Smooth muscle cell (in vitro differentiated cells): ENCODE results near the gene NUDT21. TPM values are rescaled to one million over a fixed set of nuclear protein-coding genes. Genes with fewer than 3 reads are reported as not detected.

Source experiments
- DNase-seq: peaks from one replicate; lab custom pipeline; 2025; ENCODE audit not compliant: unreplicated experiment; lab: John Stamatoyannopoulos, UW
- H2AFZ ChIP-seq: fragments of 200-600 bp; sonication (generic); 2 replicates; pipeline ENCODE4 v1.6.0; 2016; ENCODE audit warnings: antibody characterized with exemption, low read depth, mild to moderate bottlenecking
- H3F3A ChIP-seq: fragments of 200-600 bp; sonication (generic); 2 replicates; pipeline ENCODE4 v1.6.0; 2017; ENCODE audit warnings: antibody characterized with exemption, low read depth
- H3K27ac ChIP-seq: fragments of 200-600 bp; sonication (generic); 2 replicates; pipeline ENCODE4 v1.5.1; 2016; ENCODE audit warnings: low read depth, mild to moderate bottlenecking
- H3K27me3 ChIP-seq: fragments of 200-600 bp; sonication (generic); 2 replicates; pipeline ENCODE4 v1.6.1; 2016; ENCODE audit warnings: low read depth, mild to moderate bottlenecking
- H3K36me3 ChIP-seq: fragments of 200-600 bp; sonication (generic); 2 replicates; pipeline ENCODE4 v1.5.1; 2016; ENCODE audit warnings: low read depth
- H3K4me1 ChIP-seq: fragments of 200-600 bp; sonication (generic); 2 replicates; pipeline ENCODE4 v1.5.1; 2016; ENCODE audit warnings: low read depth
- H3K4me2 ChIP-seq: fragments of 200-600 bp; sonication (generic); 2 replicates; pipeline ENCODE4 v1.6.0; 2016; ENCODE audit warnings: mild to moderate bottlenecking
- H3K4me3 ChIP-seq: fragments of 200-600 bp; sonication (generic); 2 replicates; pipeline ENCODE4 v1.5.1; 2016; ENCODE audit warnings: mild to moderate bottlenecking
- H3K79me2 ChIP-seq: fragments of 200-600 bp; sonication (generic); 2 replicates; pipeline ENCODE4 v1.6.0; 2016; ENCODE audit warnings: low read depth, mild to moderate bottlenecking
- H3K9ac ChIP-seq: fragments of 200-600 bp; sonication (generic); 2 replicates; pipeline ENCODE4 v1.6.0; 2016; ENCODE audit warnings: low read depth
- H3K9me3 ChIP-seq: fragments of 200-600 bp; sonication (generic); replicated peaks from 2 replicates; pipeline ENCODE4 v1.5.1; 2016; ENCODE audit warnings: low read depth
- H4K20me1 ChIP-seq: fragments of 200-600 bp; sonication (generic); 2 replicates; pipeline ENCODE4 v1.6.0; 2016; ENCODE audit warnings: low read depth
- CTCF ChIP-seq: fragments of 200-600 bp; sonication (generic); IDR thresholded peaks from 2 replicates; pipeline ENCODE4 v1.5.1; 2017; ENCODE audit warnings: borderline replicate concordance, mild to moderate bottlenecking, antibody characterized with exemption; ENCODE audit not compliant: insufficient read depth, poor library complexity, severe bottlenecking
- WGBS: methylation state at CpG from one replicate; pipeline ENCODE4 v1.1.7; 2016; ENCODE audit warnings: low lambda C conversion rate; 5-methylcytosine and 5-hydroxymethylcytosine counted together
- polyA plus RNA-seq: library from polyadenylated mRNA; unstranded; fragments of >200 nt; fragmentation: Nextera tagmentation; extraction: Ambion mirVana; gene quantifications from 2 replicates; pipeline ENCODE4 v1.2.1, GENCODE V29; 2016
- total RNA-seq: library from RNA; depleted of rRNA; stranded (reverse); fragments of >200 nt; gene quantifications from 2 replicates; pipeline ENCODE4 v1.2.3, GENCODE V29; 2014

Gene NUDT21
- total and polyA plus RNA-seq, 2 experiments from 2014 or later, result 44.4 to 101 TPM

GRCh38 chr16:56419740-56420548, 31.2 kb downstream of the NUDT21 start:
- Histone ChIP-seq H3K9me3 (no peaks in the 10 kb centered on the region), H2AFZ (no peak overlapping the region), H3K4me2 (no peak overlapping the region), H4K20me1 (peaks cover 90% of the 10 kb centered on the region), H3K79me2 (peaks cover 89% of the 10 kb centered on the region), H3K9ac (no peak overlapping the region), H3F3A (no peaks in the 10 kb centered on the region), H3K4me1 (peaks cover 24% of the 10 kb centered on the region), H3K27me3 (no peaks in the 10 kb centered on the region), H3K27ac (no peak overlapping the region), H3K4me3 (no peak overlapping the region), H3K36me3 (no peaks in the 10 kb centered on the region)
- TF ChIP-seq CTCF, result no peak
- 90% methylated on average over 8 of the region's 8 CpGs for WGBS
- DNase-seq, result no peak

- no peak overlapping the region for H3K27ac ChIP-seq
- no peak overlapping the region for H3K4me3 ChIP-seq
- H3K9ac ChIP-seq, result no peak overlapping the region
- peaks cover 80% of the 10 kb centered on the region for H4K20me1 ChIP-seq
- 96% methylated on average over 4 of the region's 4 CpGs for WGBS
- peaks cover 70% of the 10 kb centered on the region for H3K79me2 ChIP-seq
- no peaks in the 10 kb centered on the region for H3F3A ChIP-seq
- H3K4me2 ChIP-seq, result no peak overlapping the region
- no peaks in the 10 kb centered on the region for H3K9me3 ChIP-seq
- H3K36me3 ChIP-seq, result no peaks in the 10 kb centered on the region
- H2AFZ ChIP-seq, result no peak overlapping the region
- TF ChIP-seq CTCF, result no peak
- no peak for DNase-seq
- peaks cover 7% of the 10 kb centered on the region for H3K4me1 ChIP-seq
- no peaks in the 10 kb centered on the region for H3K27me3 ChIP-seq
These were observed 34.0 kb downstream of the NUDT21 start for GRCh38 chr16:56417138-56417537.

- H3K9me3 ChIP-seq, result no peaks in the 10 kb centered on the region
These were observed 35.3 kb downstream of the NUDT21 start for GRCh38 chr16:56415875-56416274.

More at GRCh38 chr16:56415875-56416274, 35.3 kb downstream of the NUDT21 start:
- no peak overlapping the region for H2AFZ ChIP-seq
- no peak overlapping the region for H3K9ac ChIP-seq
- TF ChIP-seq CTCF, result no peak
- H3K4me1 ChIP-seq, result peaks cover 7% of the 10 kb centered on the region
- H3K27ac ChIP-seq, result no peak overlapping the region
- H3K4me2 ChIP-seq, result no peak overlapping the region
- DNase-seq, result no peak
- peaks cover 68% of the 10 kb centered on the region for H4K20me1 ChIP-seq
- WGBS, result 96% methylated on average over 4 of the region's 4 CpGs
- H3F3A ChIP-seq, result no peaks in the 10 kb centered on the region
- no peaks in the 10 kb centered on the region for H3K36me3 ChIP-seq
- H3K79me2 ChIP-seq, result peaks cover 57% of the 10 kb centered on the region
- no peaks in the 10 kb centered on the region for H3K27me3 ChIP-seq
- no peak overlapping the region for H3K4me3 ChIP-seq
